HG03095 (cell line): ENCODE measurements around the gene FTO.

ENCODE experiments used
- ATAC-seq: cut with Tn5 transposase; IDR thresholded peaks from one replicate; pipeline ENCODE4 v1.9.1; 2021; ENCODE audit warnings: moderate library complexity; ENCODE audit not compliant: unreplicated experiment

FTO gene

DNA sequence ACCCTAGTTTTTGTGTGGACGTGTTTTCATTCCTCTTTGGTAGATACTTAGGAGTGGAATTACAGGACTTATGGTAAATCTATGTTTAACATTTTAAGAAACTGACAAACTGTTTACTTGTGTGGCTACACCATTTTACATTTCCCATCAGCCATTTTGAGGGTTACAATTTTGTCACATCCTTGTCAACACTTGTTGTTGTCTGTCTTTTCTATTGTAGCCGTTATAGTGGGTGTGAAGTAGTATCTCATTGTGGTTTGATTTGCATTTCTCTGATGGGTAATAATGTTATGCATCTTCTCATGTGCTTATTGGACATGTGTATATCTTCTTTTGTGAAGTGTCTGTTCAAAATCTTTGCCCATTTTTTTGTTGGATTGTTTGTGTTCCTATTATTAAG, 4.5 kb downstream of the FTO start:
- ATAC-seq, result no peak

DNA sequence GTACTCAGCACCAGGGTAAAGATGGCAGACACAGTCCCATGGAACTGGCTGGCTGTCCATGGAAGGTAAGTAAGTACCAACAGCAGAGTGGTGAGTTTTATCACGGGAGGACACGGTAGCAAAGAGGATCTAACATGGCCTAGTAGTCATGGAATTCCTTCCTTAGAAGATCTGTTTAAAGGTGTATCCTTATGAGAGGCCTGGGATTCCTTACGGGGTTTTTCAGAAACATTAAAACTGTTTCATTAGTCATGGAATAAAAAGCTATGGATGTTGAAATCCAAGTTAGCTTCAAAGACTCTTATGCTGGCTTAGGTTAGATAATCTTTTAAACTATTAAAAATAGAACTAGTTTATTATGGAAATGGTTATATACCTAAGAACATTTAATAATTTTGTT, 7.4 kb downstream of the FTO start:
- no peak for ATAC-seq

DNA sequence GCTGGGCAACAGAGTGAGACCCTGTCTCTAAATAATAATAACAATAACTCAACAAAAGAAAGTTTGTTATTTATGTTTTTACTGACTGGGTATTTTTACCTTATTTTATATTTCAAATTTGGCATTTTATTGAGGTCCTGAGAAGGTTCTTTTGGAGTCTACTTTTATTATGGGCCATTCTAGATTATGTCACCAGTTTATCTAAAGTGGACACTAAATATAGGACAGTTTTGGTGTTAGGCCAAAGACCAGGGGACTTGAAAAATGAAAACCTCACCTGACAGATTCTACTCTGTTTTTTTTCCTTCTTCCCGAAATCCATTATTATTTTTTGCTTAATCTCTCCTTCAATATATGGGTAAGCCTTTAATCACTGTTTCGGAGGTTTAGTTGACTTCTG, 8.1 kb downstream of the FTO start:
- no peak for ATAC-seq

DNA sequence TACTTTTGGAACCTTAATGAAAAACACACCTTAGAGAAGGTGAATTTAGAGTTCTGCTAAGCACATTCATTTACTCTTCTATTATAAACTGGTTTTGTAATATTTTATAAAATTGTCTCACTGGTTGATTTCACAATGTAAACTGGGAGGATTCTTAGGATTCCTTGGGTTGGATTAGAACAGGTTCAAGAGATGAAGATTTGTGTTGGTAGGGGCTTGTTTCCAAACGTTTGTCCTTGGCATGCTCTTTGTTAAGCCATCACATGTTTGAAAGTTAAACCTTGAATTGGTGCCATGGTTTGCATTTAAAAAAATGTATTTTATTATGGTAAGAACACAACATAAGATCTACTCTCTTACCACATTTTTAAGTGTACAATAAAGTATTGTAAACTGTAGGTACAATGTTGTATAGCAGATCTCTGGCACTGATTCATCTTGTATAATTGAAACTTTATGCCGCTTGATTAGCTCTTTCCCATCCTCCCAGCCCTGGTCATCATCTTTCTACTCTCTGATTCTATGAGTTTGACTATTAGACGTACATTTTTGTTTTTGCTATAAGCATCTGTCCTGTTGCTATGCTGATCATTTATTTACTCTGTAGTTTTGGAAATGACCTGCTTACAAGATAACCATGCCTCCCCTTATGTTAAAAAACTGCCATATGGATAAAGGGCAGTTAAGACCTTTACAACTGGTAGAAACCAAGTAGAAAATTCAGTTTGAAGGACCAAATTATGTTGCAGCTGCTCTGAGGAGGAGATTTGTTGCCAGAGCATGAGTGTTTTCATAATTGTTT, 9.6 kb downstream of the FTO start:
- no peak for ATAC-seq

DNA sequence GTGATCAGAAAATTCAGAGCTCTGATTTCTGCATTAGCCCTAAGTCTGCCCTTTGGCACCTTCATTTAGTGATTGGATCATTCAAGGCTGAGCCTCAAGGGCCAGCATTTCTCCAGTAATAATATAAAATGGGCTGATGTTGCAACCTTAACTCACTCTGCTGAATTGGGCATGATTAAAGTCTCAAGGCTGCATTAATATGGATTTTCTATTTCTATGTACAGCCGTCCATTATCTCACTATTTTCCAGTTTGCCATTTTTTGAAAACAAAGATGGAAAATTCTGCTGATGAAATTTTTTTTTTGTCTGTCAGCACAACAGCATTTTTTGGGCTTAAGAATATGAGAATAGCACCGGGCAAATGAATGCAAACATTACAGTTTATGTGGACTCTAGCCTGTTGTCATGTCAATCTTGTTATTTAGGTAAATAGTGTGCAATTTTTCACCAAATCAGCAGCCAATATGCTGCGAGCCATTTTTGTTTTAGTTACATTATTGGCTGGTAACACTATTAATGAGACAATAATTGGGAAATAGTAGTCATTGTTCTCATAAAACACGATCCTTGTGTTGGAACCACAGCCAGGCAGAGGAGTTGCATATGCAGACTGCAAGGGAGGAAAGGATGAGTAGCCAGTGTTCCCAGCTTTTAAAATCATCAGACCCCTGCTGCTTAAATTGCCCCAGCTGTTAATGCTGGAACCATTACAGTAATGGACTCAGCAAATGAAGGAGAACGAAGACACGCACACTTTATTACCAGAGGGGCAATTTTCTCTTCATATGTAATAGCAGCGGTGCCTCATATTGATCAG, 10.5 kb downstream of the FTO start:
- ATAC-seq, result no peak

DNA sequence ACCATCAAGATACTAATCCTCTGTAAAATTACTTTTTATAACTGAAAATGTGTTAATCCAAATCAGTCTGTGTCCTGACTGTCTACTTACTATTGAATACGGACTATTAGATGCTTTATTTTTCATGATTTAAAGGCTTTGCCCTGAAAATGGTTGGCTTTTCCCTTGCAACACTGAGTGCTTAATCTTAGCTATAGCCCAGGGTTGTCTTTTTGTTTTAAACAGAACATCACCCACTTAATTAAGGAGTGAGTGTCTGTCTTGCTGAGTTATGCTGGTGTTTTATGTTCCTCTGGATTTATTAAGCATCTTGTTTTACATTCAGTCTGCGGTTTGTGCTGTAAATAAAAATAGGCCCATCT, 11.0 kb downstream of the FTO start:
- no peak for ATAC-seq

DNA sequence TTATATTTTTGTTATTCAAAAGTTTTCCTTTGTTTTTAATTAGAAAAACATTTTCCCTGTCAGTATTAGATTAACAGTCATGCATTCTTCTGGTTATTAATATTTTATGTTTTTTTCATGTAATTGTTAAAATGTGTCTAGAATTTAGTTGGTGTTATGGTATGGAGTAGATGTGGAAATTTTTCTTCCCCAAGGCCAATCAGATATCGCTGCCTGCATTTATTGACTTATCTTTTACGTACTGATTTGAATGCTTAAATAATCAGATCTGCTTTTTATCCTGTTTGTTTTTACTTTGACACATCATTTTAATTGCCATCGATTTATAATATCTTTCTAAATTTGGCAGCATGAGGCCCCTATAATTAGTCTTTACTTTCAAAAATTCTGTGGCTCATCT, 13.6 kb downstream of the FTO start:
- ATAC-seq, result no peak

DNA sequence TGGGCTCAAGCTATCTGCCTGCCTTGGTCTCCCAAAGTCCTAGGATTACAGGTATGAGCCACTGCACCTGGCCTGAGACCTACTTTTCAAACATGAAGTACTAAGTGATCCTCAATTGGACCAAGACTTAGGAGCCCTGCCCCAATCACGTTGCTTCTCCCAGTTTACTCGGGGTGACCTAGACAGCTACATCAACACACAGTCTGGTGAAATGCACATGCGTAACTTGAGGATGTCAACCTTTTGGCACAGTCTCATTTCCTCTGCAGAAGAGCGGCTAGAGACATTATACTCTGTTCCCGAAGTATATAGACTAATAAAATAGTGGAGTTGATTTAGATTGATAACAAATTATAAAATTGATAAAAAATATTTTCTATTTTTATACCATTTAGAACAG, 17.1 kb downstream of the FTO start:
- no peak for ATAC-seq

DNA sequence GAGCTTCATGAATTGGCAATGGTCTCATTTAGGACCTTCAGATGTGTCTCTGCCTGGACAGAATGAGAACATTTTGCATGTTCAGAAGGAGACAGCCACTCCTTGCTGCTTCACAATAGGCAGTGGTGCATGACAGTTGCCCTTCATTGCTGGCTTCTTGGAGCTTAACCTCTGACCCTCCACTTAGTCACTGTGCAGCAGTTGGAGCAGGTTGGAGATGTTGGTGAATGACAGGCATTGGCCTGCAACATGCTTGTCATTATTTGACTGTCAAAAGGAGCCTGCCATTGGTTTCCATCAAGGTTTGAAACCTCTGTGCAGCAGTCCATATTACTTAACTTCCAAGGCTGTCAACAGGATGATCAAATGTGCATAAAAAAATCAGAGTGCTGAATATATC, 22.7 kb downstream of the FTO start:
- ATAC-seq, result no peak

DNA sequence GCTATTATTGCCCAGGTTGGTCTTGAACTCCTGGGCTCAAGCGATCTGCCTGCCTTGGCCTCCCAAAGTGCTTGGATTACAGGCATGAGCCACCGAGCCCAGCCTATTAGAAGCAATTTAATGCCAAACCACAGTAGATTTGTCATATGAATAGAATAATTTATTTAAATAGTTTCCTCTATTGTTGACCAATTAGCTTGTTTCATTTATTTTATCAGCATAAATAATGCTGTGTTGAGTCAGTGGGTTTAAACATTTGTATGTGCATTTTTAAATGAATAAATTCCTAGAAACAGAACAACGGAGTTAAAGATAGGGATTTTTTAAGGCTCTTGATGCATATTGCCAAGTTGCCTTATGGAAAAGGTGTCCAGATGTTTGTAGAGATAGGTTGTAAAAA, 26.7 kb downstream of the FTO start:
- ATAC-seq, result no peak

DNA sequence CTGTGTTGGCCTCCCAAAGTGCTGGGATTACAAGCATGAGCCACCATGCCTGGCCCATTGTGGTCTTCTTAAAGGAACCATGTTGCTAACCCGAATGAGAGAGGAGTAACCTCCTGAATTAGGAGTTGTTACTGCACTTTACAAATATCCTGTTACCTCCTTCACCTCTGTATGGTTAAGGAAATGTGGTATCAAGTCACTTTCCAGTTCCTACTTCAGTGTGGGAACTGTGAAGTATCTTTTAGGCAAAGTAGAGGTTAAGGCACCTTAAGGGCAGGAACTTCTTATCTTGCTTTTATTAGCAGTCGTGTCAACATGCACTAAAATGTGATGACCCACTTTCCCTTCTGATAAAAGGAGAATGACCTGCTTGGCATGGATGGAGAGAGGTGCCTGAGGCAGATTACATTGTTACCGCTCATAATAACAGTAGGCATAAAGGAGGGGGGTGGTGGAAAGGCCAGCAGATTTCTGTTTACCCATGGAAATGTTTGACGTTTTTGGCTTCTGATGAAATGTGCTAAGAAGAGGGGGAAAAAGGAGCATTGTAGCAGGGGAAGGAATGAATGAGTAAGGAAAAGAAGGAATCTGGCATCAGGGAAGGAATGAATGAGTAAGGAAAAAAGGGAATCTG, 28.5 kb downstream of the FTO start:
- ATAC-seq, result no peak

DNA sequence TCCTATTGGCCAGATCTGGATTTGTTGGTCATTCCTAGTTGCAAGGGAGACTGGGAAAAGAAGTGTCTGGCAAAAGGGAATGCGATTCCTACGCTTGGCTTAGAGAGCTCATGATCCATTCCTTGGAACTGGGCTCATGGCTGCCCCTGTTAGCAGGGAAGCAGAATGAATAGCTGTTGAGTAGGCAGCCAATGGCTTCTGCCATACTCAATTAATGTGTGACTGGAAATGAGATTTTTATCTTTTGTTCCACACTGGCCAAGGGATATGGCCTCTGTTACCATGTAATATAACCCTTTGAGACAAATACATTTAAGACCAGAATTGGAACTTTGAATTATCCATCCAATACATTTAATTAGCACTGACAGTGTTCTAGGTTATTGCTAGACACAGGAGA, 31.0 kb downstream of the FTO start:
- ATAC-seq, result no peak

DNA sequence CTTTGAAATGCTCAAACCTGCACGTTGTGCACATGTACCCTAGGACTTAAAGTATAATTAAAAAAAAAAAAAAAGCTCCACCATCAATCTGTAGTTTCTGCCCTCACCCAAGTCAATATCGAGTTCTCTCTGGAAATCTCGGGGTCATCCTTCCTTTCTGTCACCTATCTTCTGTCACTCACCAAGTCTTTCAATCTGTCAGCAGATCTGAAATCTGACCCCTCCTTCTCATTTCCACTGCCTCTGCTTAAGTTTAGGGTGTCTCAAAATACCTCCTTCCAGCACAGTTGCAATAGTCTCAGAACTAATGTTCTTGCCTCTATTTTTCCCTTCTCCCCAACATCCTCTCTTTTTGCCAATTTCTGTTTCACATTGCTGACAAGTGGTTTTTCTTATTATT, 32.3 kb downstream of the FTO start:
- no peak for ATAC-seq

DNA sequence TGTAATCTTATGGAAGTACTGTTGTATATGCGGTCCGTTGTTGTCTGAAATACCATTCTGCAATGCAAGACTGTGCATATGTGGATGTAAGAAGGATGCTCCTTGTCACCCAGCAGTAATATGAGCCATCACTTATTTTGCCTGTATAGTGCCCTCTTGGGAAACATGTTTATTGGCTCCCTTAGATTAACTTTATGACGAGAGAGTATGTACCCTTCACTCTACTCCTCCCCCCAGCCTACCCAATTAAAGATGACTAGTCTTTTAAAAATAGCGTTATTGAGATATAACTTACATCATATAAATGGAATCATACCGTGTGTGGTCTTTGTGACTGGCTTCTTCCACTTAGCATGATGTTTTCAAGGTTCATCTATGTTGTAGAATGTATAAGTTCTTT, 33.6 kb downstream of the FTO start:
- no peak for ATAC-seq

DNA sequence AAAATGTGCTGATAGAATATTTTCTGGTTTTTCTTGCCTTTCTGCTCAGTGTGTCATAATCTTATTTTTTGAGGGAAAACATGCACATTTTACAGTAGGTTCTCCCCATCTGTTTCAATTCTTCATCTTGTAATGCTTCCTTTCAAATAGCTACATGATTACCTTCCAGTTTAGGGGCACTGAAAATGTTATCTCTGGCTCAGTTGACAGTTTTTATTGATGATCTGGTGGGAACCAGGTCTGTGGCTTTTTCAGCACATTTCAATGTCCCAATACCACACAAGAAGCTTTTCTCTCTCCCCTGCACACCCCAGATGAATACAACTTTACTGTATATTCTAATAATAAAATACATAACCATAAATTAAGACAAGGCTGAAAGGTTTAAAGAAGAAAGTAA, 36.5 kb downstream of the FTO start:
- no peak for ATAC-seq

DNA sequence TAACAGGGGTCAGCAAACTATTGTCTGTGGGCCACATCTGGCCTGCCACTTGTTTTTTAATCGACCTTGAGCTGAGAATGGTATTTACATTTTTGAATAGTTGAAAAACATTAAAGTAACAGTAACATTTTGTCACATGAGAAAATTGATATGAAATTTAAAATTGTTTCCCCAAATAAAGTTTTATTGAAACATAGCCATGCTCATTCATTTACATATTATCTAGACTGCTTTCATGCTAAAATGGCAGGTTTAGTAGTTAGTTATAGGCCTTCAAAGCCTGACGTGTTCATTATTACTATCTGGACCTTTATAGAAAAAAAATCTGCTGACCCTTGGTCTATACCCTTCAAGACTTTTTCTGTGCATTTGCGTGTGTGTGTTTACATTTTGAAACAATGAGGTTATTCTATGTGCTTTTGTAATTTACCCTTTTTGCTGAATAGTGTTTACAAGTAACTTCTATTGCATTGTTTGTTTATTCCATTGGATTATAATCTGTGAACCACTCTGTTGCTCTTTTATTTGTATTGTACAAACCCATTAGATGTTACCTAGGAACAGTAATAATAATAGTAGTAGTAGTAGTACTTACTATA, 37.1 kb downstream of the FTO start:
- ATAC-seq, result no peak

DNA sequence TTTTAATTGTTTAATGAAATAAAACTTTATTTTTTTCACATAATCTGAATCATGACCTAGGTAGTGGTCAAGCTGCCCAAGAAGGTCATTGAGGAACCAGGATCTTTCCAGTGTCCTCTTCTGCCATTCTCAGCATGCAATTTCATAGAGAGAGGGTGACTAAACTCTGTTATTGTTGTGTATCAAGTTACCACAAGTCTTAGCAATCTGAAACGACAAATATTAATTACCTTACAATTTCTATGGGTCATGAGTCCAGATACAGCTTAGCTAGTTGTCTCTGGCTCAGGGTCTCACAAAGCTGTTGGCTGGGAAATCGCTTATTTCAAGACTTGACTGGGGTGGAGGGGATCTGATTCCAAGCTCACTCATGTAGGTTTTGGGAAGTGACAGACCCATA, 37.6 kb downstream of the FTO start:
- no peak for ATAC-seq

DNA sequence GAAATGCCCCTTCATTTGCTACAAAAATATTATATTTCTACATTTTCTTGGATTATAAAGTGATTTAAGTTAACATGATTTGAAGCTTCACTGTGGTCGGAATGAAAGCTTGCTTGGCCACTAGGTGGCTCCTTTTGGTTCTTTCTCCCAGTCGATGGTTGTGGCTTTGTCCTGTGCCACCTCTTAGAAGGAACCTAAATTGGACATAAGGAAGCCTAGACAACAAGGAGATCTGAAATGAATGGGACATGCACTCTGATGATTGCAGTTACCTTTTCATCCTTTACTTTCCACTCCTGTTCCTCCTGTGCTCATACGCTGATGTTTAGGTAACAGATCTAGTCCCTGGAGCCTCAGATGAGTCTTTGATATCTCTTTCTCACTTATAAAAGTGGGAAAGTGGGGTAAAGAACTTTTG, 39.2 kb downstream of the FTO start:
- no peak for ATAC-seq

DNA sequence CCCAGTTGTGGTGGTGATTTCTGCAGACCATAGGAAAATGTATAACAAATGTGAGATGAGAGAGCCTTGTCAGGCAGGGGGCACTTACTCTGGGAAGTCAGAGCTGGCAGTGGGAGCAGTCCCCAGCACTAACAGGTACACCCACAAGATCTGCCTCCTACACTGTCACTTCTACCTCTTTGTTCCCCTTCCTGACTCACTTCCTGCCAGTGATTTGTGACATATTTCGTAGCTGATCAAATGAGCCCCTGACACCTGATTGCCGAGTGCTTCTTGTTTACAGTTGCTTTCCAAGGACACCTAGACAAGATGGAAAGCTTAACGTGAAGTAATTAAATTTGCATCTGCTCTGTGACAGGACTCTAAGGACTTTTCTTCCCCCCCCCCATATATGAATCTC, 40.5 kb downstream of the FTO start:
- ATAC-seq, result no peak

DNA sequence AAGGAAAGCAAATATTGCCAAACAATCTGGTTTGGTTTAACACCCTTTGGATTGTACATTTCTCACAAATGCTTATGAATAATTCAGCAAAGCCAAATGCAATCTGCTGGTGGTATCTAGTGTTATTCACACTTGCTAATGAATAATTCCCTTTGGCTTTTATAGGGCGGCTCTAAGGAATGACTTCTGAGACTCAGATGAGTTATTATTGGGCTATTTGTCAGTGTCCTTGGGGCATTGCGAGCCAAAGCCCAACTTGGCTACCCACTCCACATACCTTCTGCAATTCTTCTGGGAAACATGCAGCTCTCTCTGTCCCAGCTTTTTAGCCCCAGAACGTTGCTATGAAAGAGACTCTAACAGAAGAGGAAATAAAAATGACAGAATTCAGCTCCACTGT, 41.1 kb downstream of the FTO start:
- ATAC-seq, result no peak

DNA sequence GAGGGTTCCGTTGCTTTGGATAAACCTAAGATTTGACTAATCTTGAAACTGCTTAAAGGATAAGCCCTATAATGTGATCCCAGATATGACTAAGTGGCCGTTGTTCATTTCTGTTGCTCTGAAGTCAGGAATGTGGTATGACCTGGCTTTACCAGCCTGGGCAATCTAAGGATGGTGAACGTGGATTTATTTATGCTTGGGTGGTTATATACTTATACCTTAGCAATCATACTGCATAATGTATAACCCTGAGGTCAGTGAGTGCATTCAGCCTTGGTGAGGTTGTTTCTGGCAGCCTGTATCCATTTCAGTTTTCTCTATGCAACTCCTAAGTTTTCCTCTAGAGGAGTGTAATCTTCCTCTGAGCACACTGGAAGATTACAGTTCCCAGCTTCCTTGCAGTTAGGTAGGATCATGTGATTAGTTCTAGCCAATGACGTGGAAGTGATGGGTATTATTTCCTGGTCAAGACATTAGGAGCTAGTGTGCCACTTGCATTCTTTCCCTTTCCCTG, 41.9 kb downstream of the FTO start:
- no peak for ATAC-seq

DNA sequence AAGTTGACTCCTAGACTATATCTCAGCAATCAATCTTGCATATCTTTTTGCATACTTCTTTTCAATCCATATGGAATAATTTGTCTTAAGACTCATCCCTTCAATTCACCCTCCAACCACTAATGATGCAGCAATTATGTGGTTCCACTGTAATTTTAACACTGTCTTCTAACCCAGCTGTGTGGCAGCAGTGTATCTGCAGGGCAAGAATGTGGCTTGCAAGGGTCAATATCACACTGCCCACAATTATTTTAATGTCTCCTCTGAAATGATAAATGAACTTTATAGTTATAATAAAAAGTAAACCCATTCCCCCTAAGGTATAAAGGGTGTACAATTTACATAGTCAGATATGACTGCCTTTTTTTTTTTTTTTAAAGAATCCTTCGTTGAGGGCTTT, 48.6 kb downstream of the FTO start:
- ATAC-seq, result no peak
